Spinal cord (tissue), 10 donors: Measurements from ENCODE around the gene EPHB2. TPM values are rescaled to one million over a fixed set of nuclear protein-coding genes. Genes with fewer than 3 reads are reported as not detected.
A peak's percentile ranks its signal among the peaks of the same experiment; 100 is the strongest.
"Not testable (repeated sequence)": the region's sequence is repeated elsewhere in the genome, so short reads cannot be mapped to it uniquely, and the experiment has no call there.

Experiments
- DNase-seq, 6 donors: peaks; one replicate each; pipeline versions ENCODE4 v3.0.0 to v3.0.0-alpha.2; 2013 to 2015; ENCODE audit warnings: low spot score in 6 of 6, low read depth in 4 of 6
- H3K27ac ChIP-seq: one replicate; pipeline ENCODE4 v1.5.1; 2013; ENCODE audit warnings: low read depth, low read length, control low read depth
- H3K27me3 ChIP-seq: one replicate; pipeline ENCODE4 v1.6.1; 2013; ENCODE audit warnings: low read length; ENCODE audit not compliant: control insufficient read depth, insufficient read depth
- H3K36me3 ChIP-seq: one replicate; pipeline ENCODE4 v1.6.1; 2013; ENCODE audit warnings: low read length; ENCODE audit not compliant: control insufficient read depth, insufficient read depth
- H3K4me1 ChIP-seq: one replicate; pipeline ENCODE4 v1.6.1; 2013; ENCODE audit warnings: low read length; ENCODE audit not compliant: control insufficient read depth, insufficient read depth
- H3K4me3 ChIP-seq: one replicate; pipeline ENCODE4 v1.5.1; 2013; ENCODE audit warnings: low read depth, low read length, control low read depth
- H3K9me3 ChIP-seq: one replicate; pipeline ENCODE4 v1.6.1; 2013; ENCODE audit warnings: low read length; ENCODE audit not compliant: control insufficient read depth, insufficient read depth
- WGBS: methylation state at CpG from one replicate; pipeline ENCODE4 v1.1.5; 2013; ENCODE audit warnings: missing lambda C conversion rate; ENCODE audit not compliant: insufficient coverage; 5-methylcytosine and 5-hydroxymethylcytosine counted together
- polyA plus RNA-seq, 2 donors: library from polyadenylated mRNA; unstranded; fragments of 120-200 nt; gene quantifications; one replicate each; pipeline ENCODE4 v1.2.1, GENCODE V29; 2013; ENCODE audit not compliant: insufficient read length in 2 of 2
- total RNA-seq, 2 donors: library from RNA; depleted of rRNA in 1 of 2; stranded (reverse); fragments of 120-200 nt in 1 of 2; fragments of >200 nt in 1 of 2; gene quantifications; one replicate each; pipeline versions ENCODE4 v1.2.3 to v1.2.4, GENCODE V29; 2013 to 2014
- donor health status: healthy.

EPHB2 gene
- total and polyA plus RNA-seq, 4 donors: 22.2 to 44.4 (median 33.3) TPM

- no CpG with 5 or more reads among the region's 2 CpGs for WGBS
- H3K27ac ChIP-seq: no peak overlapping the region
Observed at GRCh38 chr1:22704440-22705067, 6.1 kb upstream of the EPHB2 start.

GRCh38 chr1:22705586-22705985 lies 5.1 kb upstream of the EPHB2 start:
- Histone ChIP-seq H3K4me1 (peaks cover 25% of the 10 kb centered on the region), H3K36me3 (no peaks in the 10 kb centered on the region), H3K27ac (no peak overlapping the region), H3K27me3 (no peaks in the 10 kb centered on the region), H3K9me3 (no peaks in the 10 kb centered on the region), H3K4me3 (no peak overlapping the region)
- no peak for DNase-seq

More at GRCh38 chr1:22704440-22705067, 6.1 kb upstream of the EPHB2 start:
- Histone ChIP-seq H3K9me3 (no peaks in the 10 kb centered on the region), H3K4me1 (peaks cover 20% of the 10 kb centered on the region), H3K27me3 (no peaks in the 10 kb centered on the region), H3K36me3 (no peaks in the 10 kb centered on the region), H3K4me3 (no peak overlapping the region)
- peak; percentile 68 to 96 (median 74) for DNase-seq

- WGBS: 100% methylated on average over 1 of the region's 4 CpGs
- not testable (repeated sequence) for H3K27ac ChIP-seq, H3K27me3 ChIP-seq, H3K9me3 ChIP-seq, DNase-seq, H3K36me3 ChIP-seq, H3K4me3 ChIP-seq
- H3K4me1 ChIP-seq: peaks cover 25% of the 10 kb centered on the region
Observed at GRCh38 chr1:22706100-22706499, 4.5 kb upstream of the EPHB2 start.

GRCh38 chr1:22708777-22709176 lies 1.9 kb upstream of the EPHB2 start:
- DNase-seq: no peak
- Histone ChIP-seq H3K27me3 (no peaks in the 10 kb centered on the region), H3K9me3 (no peaks in the 10 kb centered on the region), H3K4me3 (no peak overlapping the region), H3K27ac (no peak overlapping the region), H3K4me1 (peaks cover 47% of the 10 kb centered on the region), H3K36me3 (peaks cover 11% of the 10 kb centered on the region)

GRCh38 chr1:22709227-22709626 lies 1.4 kb upstream of the EPHB2 start:
- H3K27ac ChIP-seq: no peak overlapping the region
- no peaks in the 10 kb centered on the region for H3K9me3 ChIP-seq
- peaks cover 50% of the 10 kb centered on the region for H3K4me1 ChIP-seq
- no CpG with 5 or more reads among the region's 3 CpGs for WGBS
- H3K27me3 ChIP-seq: no peaks in the 10 kb centered on the region
- H3K4me3 ChIP-seq: no peak overlapping the region
- DNase-seq: no peak
- H3K36me3 ChIP-seq: peaks cover 11% of the 10 kb centered on the region

GRCh38 chr1:22709891-22710700 lies 543 bp upstream of the EPHB2 start:
- Histone ChIP-seq H3K36me3 (peaks cover 11% of the 10 kb centered on the region), H3K27ac (peak overlapping the region; percentile 52), H3K9me3 (no peaks in the 10 kb centered on the region), H3K4me3 (peak overlapping the region; percentile 42), H3K27me3 (no peaks in the 10 kb centered on the region), H3K4me1 (peaks cover 50% of the 10 kb centered on the region)
- under 1% methylated on average over 45 of the region's 50 CpGs for WGBS
- DNase-seq: peak in 4 of 6 donors; percentile 61 to 94 (median 78)

GRCh38 chr1:22711071-22711470 lies 432 bp downstream of the EPHB2 start:
- Histone ChIP-seq H3K27me3 (no peaks in the 10 kb centered on the region), H3K27ac (no peak overlapping the region), H3K36me3 (peaks cover 11% of the 10 kb centered on the region), H3K4me3 (no peak overlapping the region), H3K9me3 (no peaks in the 10 kb centered on the region), H3K4me1 (peaks cover 50% of the 10 kb centered on the region)
- under 1% methylated on average over 53 of the region's 60 CpGs for WGBS
- DNase-seq: peak in 2 of 6 donors; percentile 23 to 48

GRCh38 chr1:22711591-22712501 lies 1.2 kb downstream of the EPHB2 start:
- H3K27me3 ChIP-seq: no peaks in the 10 kb centered on the region
- 13% methylated on average over 50 of the region's 53 CpGs for WGBS
- no peaks in the 10 kb centered on the region for H3K9me3 ChIP-seq
- peak overlapping the region; percentile 40 for H3K4me3 ChIP-seq
- H3K36me3 ChIP-seq: peaks cover 14% of the 10 kb centered on the region
- peaks cover 56% of the 10 kb centered on the region for H3K4me1 ChIP-seq
- peak in 2 of 6 donors; percentile 32 to 41 for DNase-seq
- no peak overlapping the region for H3K27ac ChIP-seq

- peaks cover 59% of the 10 kb centered on the region for H3K4me1 ChIP-seq
- no peaks in the 10 kb centered on the region for H3K9me3 ChIP-seq
- H3K27me3 ChIP-seq: no peaks in the 10 kb centered on the region
- H3K27ac ChIP-seq: no peak overlapping the region
- peak in 1 of 6 donors; percentile 38 for DNase-seq
- WGBS: 49% methylated on average over 18 of the region's 19 CpGs
- H3K36me3 ChIP-seq: peaks cover 16% of the 10 kb centered on the region
- H3K4me3 ChIP-seq: peak overlapping the region; percentile 40
Observed at GRCh38 chr1:22712502-22713271, 2.0 kb downstream of the EPHB2 start.
